HFFc6 (cell line): ENCODE results near the gene ZNF76. TPM values are rescaled to one million over a fixed set of nuclear protein-coding genes. Genes with fewer than 3 reads are reported as not detected.
A peak's percentile ranks its signal among the peaks of the same experiment; 100 is the strongest.

Source experiments
- DNase-seq: peaks from one replicate; pipeline ENCODE4 v3.0.0-alpha.2; 2018
- H3K27ac Mint-ChIP-seq: 2 replicates; pipeline ENCODE4 v1.8.0; 2020; ENCODE audit warnings: mild to moderate bottlenecking, mixed read lengths
- H3K27me3 Mint-ChIP-seq: 2 replicates; pipeline ENCODE4 v1.8.0; 2021; ENCODE audit warnings: mild to moderate bottlenecking, moderate library complexity, mixed read lengths; ENCODE audit not compliant: insufficient read depth
- H3K36me3 Mint-ChIP-seq: 2 replicates; pipeline ENCODE4 v1.8.0; 2021; ENCODE audit warnings: low read depth, mixed read lengths
- H3K4me1 Mint-ChIP-seq: 2 replicates; pipeline ENCODE4 v1.8.0; 2020; ENCODE audit warnings: low read depth, mixed read lengths
- H3K4me3 Mint-ChIP-seq: 2 replicates; pipeline ENCODE4 v1.8.0; 2020; ENCODE audit warnings: mild to moderate bottlenecking, moderate library complexity, mixed read lengths
- H3K9me3 Mint-ChIP-seq: 2 replicates; pipeline ENCODE4 v1.8.0; 2020; ENCODE audit warnings: mild to moderate bottlenecking, mixed read lengths
- CTCF ChIP-seq: fragments of 200-600 bp; sonication (generic); IDR thresholded peaks from 2 replicates; pipeline ENCODE4 v1.5.0; 2021; ENCODE audit warnings: antibody characterized with exemption, mild to moderate bottlenecking
- total RNA-seq, 6 experiments: library from RNA; stranded (reverse); fragmentation: NEBNext Ultra II Directional; extraction: Animal tissue kit (Norgen Biotek cat#: 25700); gene quantifications; 2 replicates in 1 of 6; 3 replicates in 5 of 6; pipeline ENCODE4 v1.2.3, GENCODE V29; 2021

ZNF76 gene
- total RNA-seq, 6 experiments from 2014 or later: 12.7 to 17.1 (median 16.4) TPM

- Mint-ChIP-seq H3K27me3 (peaks cover 2% of the 10 kb centered on the region), H3K36me3 (peaks cover 34% of the 10 kb centered on the region), H3K4me1 (peaks cover 26% of the 10 kb centered on the region), H3K9me3 (peaks cover 5% of the 10 kb centered on the region), H3K4me3 (no peak overlapping the region), H3K27ac (no peak overlapping the region)
- no peak for DNase-seq
- TF ChIP-seq CTCF: no peak
Observed at GRCh38 chr6:35237476-35237875, 22.1 kb upstream of the ZNF76 start.

GRCh38 chr6:35238843-35239289, 20.7 kb upstream of the ZNF76 start:
- no peak overlapping the region for H3K4me3 Mint-ChIP-seq
- no peaks in the 10 kb centered on the region for H3K27me3 Mint-ChIP-seq
- TF ChIP-seq CTCF: no peak
- H3K9me3 Mint-ChIP-seq: peaks cover 5% of the 10 kb centered on the region
- H3K27ac Mint-ChIP-seq: no peak overlapping the region
- H3K36me3 Mint-ChIP-seq: peaks cover 30% of the 10 kb centered on the region
- peaks cover 26% of the 10 kb centered on the region for H3K4me1 Mint-ChIP-seq
- no peak for DNase-seq

- no peak for DNase-seq
- Mint-ChIP-seq H3K4me3 (no peak overlapping the region), H3K27me3 (no peaks in the 10 kb centered on the region), H3K36me3 (peaks cover 26% of the 10 kb centered on the region), H3K27ac (peak overlapping the region; percentile 17; the same call in 1 of the 2 replicates), H3K9me3 (peaks cover 5% of the 10 kb centered on the region), H3K4me1 (peaks cover 22% of the 10 kb centered on the region)
- no peak for TF ChIP-seq CTCF
Observed at GRCh38 chr6:35239581-35239980, 20.0 kb upstream of the ZNF76 start.

- Mint-ChIP-seq H3K27me3 (no peaks in the 10 kb centered on the region), H3K4me1 (peaks cover 18% of the 10 kb centered on the region), H3K27ac (no peak overlapping the region), H3K4me3 (no peak overlapping the region), H3K9me3 (no peaks in the 10 kb centered on the region), H3K36me3 (peaks cover 21% of the 10 kb centered on the region)
- TF ChIP-seq CTCF: peak; percentile 100
- peak; percentile 37 for DNase-seq
Observed at GRCh38 chr6:35240838-35241801, 18.4 kb upstream of the ZNF76 start.

- H3K27me3 Mint-ChIP-seq: no peaks in the 10 kb centered on the region
- no peak overlapping the region for H3K27ac Mint-ChIP-seq
Observed at GRCh38 chr6:35242486-35242885, 17.0 kb upstream of the ZNF76 start.

More at GRCh38 chr6:35242486-35242885, 17.0 kb upstream of the ZNF76 start:
- TF ChIP-seq CTCF: no peak
- peaks cover 13% of the 10 kb centered on the region for H3K36me3 Mint-ChIP-seq
- DNase-seq: no peak
- H3K4me3 Mint-ChIP-seq: no peak overlapping the region
- H3K9me3 Mint-ChIP-seq: no peaks in the 10 kb centered on the region
- peaks cover 18% of the 10 kb centered on the region for H3K4me1 Mint-ChIP-seq
